ENCODE data around the gene OST4.

Gene OST4

DNA sequence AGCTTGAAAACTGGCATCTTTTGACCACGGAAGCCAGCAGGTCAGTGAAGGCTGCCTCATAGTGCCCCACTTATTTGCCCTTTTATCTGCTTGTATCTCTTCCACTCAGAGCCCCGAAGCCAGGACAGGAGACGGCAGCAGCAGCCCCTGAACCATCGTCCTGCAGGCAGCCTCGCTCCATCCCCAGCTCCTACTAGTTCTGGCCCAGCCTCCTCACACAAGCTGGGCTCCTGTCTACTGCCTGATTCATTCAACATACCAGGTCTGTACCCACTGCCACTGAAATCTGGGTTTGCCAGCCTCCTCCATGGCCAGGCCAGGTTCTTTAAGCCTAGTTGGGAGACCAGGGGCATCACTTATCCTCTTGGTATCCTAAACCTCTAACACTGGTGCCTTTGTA lies 4.1 kb downstream of the OST4 start:
- TF ChIP-seq, protein P1, sequence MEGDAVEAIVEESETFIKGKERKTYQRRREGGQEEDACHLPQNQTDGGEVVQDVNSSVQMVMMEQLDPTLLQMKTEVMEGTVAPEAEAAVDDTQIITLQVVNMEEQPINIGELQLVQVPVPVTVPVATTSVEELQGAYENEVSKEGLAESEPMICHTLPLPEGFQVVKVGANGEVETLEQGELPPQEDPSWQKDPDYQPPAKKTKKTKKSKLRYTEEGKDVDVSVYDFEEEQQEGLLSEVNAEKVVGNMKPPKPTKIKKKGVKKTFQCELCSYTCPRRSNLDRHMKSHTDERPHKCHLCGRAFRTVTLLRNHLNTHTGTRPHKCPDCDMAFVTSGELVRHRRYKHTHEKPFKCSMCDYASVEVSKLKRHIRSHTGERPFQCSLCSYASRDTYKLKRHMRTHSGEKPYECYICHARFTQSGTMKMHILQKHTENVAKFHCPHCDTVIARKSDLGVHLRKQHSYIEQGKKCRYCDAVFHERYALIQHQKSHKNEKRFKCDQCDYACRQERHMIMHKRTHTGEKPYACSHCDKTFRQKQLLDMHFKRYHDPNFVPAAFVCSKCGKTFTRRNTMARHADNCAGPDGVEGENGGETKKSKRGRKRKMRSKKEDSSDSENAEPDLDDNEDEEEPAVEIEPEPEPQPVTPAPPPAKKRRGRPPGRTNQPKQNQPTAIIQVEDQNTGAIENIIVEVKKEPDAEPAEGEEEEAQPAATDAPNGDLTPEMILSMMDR (IDR thresholded peaks at IDR 0.05; ENCODE audit: low read depth, low read length, missing control alignments) = no peak
- Histone ChIP-seq H3K36me3 (replicated peaks) (peaks cover 47% of the 10 kb centered on the region), H3K27ac (no peak overlapping the region), H3K27me3 (replicated peaks) (no peaks in the 10 kb centered on the region), H3K4me3 (ENCODE audit: low read depth, low read length) (no peak overlapping the region)
- no peak for DNase-seq
- in situ Hi-C loops (cut with HindIII; ENCODE audit: low pct_ligation_motif_present, low sequenced_read_pairs) = no loop called here

DNA sequence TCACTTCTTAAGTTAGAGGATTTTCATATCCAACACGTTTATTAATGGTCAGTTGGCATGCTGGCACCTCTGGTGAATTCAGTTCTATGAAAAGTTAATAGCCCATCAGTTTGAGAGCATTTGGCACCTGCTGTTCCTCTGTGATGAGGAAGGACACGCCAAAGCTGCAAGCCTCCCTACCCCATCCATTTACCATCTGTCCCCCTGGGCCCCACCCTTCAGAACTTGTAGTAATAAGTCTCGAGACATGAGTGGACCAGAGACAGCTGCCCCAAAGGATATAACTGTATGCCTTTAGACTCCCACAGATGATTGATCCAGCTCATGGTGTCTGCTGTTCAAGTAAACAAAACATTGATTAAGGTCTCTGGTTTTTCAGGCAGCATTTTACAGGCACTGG lies 6.3 kb downstream of the OST4 start:
- TF ChIP-seq, protein P1 (IDR thresholded peaks at IDR 0.05; ENCODE audit: low read depth, low read length, missing control alignments) = no peak
- Histone ChIP-seq H3K27ac (no peak overlapping the region), H3K27me3 (replicated peaks) (no peaks in the 10 kb centered on the region), H3K36me3 (replicated peaks) (peaks cover 45% of the 10 kb centered on the region), H3K4me3 (ENCODE audit: low read depth, low read length) (no peak overlapping the region)
- DNase-seq = no peak
- in situ Hi-C loops (cut with HindIII; ENCODE audit: low pct_ligation_motif_present, low sequenced_read_pairs) = no loop called here

DNA sequence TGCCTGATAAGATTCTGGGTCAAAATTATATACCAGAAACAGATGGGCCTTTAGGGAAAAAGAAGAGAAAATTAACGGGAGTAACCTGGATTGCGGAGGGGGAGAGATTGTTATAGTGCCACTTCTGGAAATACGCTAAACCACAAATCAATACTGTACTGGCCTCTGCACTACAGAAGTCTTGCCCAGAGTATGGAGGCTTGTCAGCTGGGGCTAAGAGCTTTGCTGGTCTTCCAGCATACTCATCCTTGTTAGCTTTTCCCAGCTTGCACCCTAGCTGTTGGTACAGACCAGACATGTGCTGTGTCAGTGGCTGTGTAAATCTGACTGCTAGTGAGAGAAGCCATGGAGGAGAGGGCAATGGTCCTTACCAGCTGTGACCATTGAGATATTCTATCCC lies 11.1 kb downstream of the OST4 start:
- Histone ChIP-seq H3K27ac (no peak overlapping the region), H3K36me3 (replicated peaks) (peaks cover 30% of the 10 kb centered on the region), H3K27me3 (replicated peaks) (no peaks in the 10 kb centered on the region), H3K4me3 (ENCODE audit: low read depth, low read length) (no peak overlapping the region)
- no peak for DNase-seq
- TF ChIP-seq, protein P1 (IDR thresholded peaks at IDR 0.05; ENCODE audit: low read depth, low read length, missing control alignments) = no peak
- in situ Hi-C loops (cut with HindIII; ENCODE audit: low pct_ligation_motif_present, low sequenced_read_pairs) = no loop called here

DNA sequence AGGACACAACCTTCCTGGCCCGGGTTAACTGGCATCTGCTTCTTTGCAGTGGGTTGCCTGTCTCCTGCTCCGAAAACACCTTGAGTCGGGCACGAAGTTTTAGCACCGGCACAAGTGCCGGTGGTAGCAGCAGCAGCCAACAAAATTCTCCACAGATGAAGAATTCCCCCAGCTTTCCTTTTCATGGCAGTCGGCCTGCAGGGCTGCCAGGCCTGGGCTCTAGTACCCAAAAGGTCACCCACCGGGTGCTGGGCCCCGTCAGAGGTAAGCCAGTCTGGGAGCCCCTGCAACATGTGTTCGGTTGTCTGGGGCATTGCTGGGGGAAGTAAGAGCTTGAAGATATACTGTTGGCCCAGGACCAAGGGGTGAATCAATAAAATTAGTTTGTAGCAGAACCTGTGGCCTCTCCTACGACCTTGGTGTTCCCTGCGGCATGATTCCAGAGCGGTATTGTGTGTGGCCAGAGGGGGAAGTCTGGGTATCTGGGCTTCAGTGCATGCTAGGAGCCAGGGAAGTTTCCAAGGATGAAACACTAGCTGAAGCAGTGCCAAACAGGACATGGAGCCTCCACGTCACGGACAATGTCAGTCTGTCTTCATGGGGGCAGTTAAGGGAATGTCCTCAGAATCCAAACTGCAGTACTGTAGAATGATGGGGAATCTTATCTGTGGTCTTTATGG lies 12.2 kb downstream of the OST4 start:
- no peak for DNase-seq
- in situ Hi-C loops (cut with HindIII; ENCODE audit: low pct_ligation_motif_present, low sequenced_read_pairs) = no loop called here
- no peak overlapping the region for H3K27ac ChIP-seq
- TF ChIP-seq, protein P1 (IDR thresholded peaks at IDR 0.05; ENCODE audit: low read depth, low read length, missing control alignments) = no peak
- H3K27me3 ChIP-seq (replicated peaks) = no peaks in the 10 kb centered on the region
- peaks cover 25% of the 10 kb centered on the region for H3K36me3 ChIP-seq (replicated peaks)
- no peak overlapping the region for H3K4me3 ChIP-seq (ENCODE audit: low read depth, low read length)

DNA sequence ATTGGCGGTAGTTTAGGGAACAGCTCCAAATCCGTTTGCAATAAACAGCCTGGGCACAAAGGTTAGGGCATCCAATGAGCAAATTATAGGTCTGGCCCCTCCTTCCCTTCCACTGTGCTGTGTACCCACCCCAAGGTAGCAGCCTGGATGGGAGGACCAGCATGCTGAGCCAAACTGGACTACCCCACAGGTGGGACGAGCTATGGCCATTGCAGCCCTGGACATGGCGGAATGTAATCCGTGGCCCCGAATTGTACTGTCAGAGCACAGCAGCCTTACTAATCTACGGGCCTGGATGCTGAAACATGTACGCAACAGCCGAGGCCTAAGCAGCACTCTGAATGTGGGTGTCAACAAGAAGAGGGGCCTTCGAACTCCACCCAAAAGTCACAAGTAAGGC lies 13.2 kb downstream of the OST4 start:
- TF ChIP-seq, protein P1 (IDR thresholded peaks at IDR 0.05; ENCODE audit: low read depth, low read length, missing control alignments) = no peak
- peaks cover 25% of the 10 kb centered on the region for H3K36me3 ChIP-seq (replicated peaks)
- no peaks in the 10 kb centered on the region for H3K27me3 ChIP-seq (replicated peaks)
- in situ Hi-C loops (cut with HindIII; ENCODE audit: low pct_ligation_motif_present, low sequenced_read_pairs) = no loop called here
- no peak overlapping the region for H3K27ac ChIP-seq
- no peak overlapping the region for H3K4me3 ChIP-seq (ENCODE audit: low read depth, low read length)
- DNase-seq = no peak

DNA sequence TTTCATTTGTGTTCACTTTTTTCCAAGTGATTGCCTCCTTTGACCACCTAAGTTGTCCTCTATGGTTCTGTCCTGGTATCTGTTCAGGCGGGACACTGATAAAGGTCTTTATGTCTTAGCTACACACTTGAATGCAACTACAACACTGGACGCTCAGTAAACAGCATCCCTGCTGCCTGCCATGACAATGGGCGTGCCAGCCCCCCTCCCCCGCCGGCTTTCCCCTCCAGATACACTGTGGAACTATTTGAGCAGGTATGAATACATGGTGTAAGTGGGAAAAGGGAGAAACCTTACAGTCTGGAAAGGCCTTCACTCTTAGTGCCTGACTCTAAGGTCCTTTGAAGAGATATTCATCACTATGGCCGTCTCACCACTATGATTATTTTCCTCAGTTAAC lies 14.3 kb downstream of the OST4 start:
- in situ Hi-C loops (cut with HindIII; ENCODE audit: low pct_ligation_motif_present, low sequenced_read_pairs) = no loop called here
- DNase-seq = no peak
- Histone ChIP-seq H3K27me3 (replicated peaks) (no peaks in the 10 kb centered on the region), H3K36me3 (replicated peaks) (peaks cover 25% of the 10 kb centered on the region), H3K4me3 (ENCODE audit: low read depth, low read length) (no peak overlapping the region), H3K27ac (no peak overlapping the region)
- TF ChIP-seq, protein P1 (IDR thresholded peaks at IDR 0.05; ENCODE audit: low read depth, low read length, missing control alignments) = no peak

Data from brain microvascular endothelial cell (primary cell).